Mesenteric fat pad (tissue), 1 donor: ENCODE results near the gene ST8SIA1. TPM values are rescaled to one million over a fixed set of nuclear protein-coding genes. Genes with fewer than 3 reads are reported as not detected.

Experiments
- DNase-seq: peaks from one replicate; pipeline ENCODE4 v3.0.0-alpha.2; 2020; ENCODE audit warnings: low spot score
- total RNA-seq: library from RNA; stranded (reverse); fragmentation: NEBNext Ultra II Directional; extraction: Animal tissue kit (Norgen Biotek cat#: 25700); gene quantifications from one replicate; pipeline ENCODE4 v1.2.1, GENCODE V29; 2021
- donor health status: DM: yes; HTN: yes; CAD: no.

ST8SIA1 gene
- total RNA-seq, 1 donor from 2014 or later = 1.6 TPM

DNA sequence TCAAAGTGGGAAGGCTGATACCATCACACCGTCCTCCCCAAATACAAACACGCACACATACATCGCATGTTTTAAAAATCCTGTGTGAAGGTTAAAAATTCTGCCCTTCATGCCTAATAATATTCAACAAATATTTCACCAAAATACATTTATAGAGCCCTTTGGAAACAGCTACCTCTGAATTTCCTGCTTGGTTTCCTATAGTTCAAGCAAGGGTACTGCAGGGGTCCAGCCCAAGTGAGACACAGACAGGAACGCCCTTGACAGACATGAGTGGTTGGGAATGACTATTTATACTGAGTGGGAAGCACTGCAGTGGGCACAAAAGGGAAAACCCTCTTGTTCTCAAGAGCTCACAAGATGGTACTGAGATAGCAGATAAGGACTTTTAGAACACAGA, 51.0 kb downstream of the ST8SIA1 start:
- DNase-seq = no peak

DNA sequence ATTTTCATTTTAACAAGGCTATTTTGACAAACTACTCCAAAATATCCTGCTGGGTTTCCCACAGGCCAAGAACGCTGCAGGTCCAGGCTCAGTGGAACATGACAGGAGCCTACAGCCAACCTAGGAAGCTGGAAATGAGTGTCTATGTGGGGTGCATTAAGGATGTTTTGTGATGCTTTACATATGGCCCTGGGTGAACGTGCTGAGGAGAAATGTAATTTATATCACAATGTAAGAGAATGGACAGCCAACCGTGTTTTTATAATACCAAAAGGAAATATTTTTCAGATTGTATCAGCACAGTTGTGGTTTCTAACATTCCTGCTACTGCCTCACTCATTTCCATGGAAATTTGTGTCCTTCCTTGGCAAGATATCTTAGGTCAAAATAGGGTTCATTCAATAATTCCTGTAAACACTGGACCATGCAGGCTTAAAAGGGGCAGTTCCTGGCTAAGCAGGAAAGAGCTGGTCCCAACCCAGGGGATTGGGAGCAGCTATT, 51.5 kb downstream of the ST8SIA1 start:
- no peak for DNase-seq

DNA sequence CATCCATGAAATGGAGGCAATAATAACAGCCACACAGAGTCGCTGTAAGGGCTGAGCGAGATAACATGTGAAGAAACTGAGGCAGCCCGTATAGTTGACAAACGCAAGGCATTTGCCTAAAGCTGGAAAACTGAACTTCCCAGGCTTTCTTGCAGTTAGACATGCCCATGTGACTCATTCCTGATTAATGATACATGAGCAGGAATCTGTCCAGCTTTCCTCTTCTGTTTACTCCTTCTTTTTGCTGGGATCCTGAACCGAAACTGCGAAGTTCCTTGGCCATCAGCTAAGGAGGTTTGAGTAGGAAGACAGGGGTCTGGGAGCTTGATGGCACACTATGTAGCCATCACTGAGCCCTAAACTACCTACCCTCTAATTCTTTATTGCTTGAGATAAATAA, 52.2 kb downstream of the ST8SIA1 start:
- no peak for DNase-seq

DNA sequence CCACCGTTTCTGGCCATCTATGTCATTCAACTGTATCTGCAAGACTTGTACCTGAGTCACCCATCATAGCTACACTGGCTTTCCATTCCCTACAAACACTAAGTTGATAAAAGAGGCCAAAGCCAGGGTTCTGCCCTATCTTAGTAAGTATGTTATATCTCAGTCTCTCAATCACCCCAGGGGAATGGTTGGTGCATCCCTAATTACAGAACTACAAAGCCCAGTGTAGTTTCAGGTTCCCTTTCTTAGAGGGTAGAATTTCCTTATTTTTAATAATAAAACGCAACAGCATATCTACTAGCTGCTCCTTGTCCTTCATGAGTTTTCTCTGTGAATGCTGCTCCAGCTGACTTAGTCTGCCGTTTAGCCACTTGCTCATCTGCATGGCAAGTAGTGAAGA, 57.6 kb downstream of the ST8SIA1 start:
- no peak for DNase-seq

DNA sequence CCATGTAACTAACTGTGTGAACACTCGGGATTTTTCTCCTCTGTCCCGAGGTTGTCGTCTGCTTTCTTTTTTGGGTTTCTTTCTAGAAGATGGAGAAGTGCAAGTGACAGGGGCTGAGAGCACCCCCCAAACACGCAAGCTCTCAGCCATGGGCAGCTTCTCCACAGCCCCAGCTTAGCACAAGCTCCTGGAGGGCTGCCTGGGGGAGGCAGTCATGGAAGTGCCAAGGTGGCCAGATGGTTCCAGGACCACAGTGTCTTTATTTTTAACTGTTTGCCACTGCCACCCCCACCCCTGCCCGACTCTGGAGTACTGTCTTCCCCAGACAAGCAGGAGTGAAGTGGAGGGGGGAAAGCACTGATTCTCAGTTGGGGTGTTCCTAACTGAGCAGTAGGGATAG, 58.2 kb downstream of the ST8SIA1 start:
- no peak for DNase-seq

DNA sequence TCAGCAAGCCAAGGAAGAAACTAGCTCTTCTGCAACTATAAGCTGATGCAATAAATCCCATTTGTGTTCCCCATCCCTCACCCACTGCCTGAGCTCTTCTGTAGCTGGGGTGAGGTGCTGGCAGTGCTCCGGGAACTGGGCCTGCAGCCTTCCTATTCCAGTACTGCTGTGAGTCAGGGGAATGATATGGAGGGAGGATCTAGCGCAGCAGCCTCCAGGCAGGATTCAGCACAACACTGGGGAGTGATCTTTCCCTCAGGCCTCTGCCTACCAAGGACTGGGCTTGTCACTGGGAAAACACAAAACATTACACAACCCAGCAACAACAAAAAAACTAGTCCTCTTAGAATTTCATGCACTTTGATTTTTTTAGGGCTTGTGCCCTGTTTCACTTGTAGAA, 58.7 kb downstream of the ST8SIA1 start:
- no peak for DNase-seq

DNA sequence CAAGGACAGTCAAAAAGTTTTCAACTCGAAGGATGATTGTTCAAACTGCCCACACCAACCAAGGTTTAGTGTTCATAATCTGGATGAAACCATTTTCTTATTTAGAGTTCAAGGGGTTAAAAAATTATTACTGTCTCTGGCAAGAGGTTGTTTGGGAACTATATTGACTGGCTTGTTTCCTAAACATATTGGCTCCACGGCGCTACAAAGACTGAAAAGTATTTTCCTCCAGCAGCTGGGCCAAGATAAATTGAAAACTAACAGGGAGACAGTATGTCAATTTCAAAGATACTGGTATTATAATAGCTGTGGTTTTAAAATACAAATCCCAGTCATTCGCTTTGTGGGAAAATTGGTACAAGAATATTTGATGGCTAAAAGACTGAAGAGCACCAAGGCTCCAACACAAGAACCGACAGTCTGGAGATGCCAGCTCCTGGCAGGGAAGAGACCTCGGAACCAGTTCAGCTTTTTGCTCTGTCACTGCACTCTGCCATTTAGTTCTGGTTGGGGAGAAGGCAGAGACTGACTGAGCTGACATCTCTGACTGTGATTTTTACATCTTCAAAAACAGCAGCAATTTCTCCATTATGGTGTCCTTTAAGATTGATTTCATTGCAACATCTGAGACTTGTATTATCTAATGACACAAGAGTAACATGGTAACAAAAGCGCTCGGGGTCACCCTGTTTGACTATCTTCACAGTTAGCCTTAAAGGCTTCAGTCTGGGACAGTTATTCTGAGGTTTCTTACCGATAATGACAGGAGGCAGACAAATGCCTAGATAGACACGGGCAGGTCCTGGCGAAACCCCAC, 62.0 kb downstream of the ST8SIA1 start:
- DNase-seq = no peak

DNA sequence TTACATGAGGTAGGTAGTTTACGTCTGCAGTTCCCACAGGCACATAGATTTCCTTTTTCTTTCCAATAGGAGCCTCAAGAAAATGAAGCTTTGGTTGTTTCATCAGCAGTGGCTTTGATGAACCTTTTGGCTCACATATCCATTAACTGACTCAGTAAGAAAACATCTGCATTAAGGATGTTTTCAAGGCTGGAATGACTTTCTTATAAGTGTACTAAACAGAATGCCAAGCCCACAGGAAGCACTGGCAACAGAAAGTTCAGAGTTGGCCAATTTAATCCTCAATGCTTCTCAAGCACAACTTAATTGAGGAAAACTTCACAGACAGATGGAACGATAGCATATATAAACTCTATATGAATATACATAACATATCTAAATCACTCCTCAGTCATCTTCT, 63.5 kb downstream of the ST8SIA1 start:
- DNase-seq = no peak

DNA sequence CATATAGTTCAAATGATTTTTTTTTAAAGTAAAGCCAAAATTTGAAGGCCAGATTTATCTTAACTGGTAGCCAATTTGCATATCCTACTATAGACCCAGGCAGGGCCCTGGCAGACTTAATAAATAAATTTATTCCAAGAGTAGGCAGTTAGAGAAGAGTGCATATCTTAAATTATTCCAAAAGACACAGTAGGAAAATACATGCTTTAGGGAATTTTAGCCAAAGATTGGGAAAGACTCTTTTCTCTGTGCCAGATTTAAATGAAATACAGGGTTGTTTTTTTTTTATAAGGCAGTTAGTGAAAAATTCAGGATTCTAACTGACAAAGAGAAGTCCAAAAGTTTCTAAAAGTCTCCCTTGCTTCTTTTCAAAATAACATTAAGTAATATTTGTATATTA, 65.5 kb downstream of the ST8SIA1 start:
- DNase-seq = no peak

DNA sequence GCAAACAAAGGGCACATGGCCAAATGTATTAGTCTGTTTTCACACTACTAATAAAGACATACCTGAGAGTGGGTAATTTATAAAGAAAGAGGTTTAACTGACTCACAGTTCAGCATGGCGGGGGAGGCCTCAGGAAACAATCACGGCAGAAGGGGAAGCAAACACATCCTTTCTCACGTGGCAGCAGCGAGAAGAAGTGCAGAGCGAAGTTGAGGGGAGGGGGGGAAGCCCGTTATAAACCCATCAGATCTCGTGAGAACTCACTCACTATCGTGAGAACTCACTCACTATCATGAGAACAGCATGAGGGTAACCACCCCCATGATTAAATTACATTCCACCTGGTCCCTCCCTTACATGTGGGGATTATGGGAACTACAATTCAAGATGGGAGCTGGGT, 66.1 kb downstream of the ST8SIA1 start:
- DNase-seq = no peak

DNA sequence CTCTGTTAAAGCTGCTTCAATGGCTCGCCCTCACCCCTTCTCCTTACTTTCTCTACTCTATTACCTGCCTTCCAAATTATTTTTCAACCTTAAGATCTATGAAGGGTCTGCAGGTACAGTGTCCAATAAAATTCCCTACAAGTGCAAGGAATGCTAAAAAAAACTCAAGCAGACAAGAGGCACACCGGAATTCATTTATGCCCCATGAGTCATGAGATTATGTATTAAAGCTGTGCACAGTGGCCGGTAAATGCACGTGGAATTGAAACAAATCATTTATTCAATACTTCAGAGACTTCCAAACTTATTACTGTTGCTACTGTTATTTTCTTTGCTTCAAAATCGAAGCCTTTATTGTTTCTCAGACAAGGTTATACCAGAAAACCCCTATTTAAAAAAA, 68.4 kb downstream of the ST8SIA1 start:
- DNase-seq = no peak

DNA sequence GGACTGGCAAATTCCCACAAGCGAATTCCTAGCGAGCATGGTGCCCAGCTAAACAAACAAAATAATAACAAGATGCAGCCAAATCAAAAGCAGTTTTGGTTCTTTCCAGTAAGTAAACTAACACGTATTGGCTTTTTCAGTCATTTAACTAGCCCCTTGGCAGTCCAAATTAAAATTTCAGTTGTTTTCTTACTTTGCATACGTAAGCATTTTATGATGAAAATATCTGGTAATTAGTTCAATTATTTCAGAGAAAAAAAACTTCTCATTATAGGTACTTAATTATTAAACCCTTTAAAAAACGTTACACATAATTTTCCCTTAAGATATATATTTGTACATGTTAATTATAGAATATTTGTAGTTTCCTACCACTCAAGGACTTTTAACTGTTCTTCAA, 70.1 kb downstream of the ST8SIA1 start:
- DNase-seq = no peak

DNA sequence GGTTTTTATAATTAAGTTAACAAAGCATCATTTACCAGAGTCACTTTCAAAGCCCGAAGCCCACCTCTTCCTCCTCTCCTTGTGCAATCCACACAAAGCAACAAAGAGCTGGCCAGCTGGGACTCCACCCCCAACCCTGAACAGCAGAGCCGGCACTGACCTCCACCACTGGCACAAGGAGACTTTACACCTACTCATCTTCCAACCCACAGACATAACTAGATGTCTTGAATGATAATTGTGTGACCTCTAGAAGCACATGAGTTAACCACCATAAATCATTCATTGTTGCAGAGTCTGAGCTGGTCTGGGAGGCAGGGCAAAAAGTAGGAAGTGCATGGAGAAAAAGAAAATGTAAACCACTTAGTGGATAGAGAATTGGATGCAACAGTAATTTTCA, 72.2 kb downstream of the ST8SIA1 start:
- DNase-seq = no peak

DNA sequence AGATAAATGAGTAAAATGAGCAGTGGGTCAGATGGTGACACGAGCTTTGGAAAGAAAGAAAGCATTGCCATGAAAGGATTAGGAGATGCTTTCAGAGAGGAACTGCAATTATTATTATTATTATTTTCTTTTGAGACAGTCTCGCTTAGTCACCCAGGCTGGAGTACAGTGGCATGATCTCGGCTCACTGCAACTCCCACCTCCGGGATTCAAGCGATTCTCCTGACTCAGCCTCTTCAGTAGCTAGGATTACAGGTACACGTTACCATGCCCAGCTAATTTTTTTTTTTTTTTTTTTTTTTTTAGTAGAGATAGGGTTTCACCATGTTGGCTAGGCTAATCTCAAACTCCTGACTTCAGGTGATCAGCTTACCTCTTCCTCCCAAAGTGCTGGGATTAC, 77.4 kb downstream of the ST8SIA1 start:
- no peak for DNase-seq

DNA sequence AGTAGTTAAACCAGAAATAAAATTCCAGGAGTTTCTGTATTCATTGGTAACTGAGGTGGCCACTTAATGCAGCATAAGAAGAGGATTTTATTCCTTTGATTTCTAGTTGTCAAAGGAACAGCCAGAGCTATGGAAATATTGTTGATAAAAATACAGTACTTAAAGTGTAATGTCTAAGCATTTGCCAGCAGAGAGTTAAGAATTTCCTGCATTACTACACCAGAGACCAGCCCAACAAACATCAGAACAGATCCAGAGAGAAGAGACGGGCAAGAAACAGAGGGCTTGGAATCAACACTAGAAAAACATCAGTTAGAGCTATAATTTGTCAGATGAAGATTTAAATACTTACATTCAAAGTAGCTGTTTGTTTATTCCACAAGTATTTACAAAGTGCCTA, 77.9 kb downstream of the ST8SIA1 start:
- no peak for DNase-seq

DNA sequence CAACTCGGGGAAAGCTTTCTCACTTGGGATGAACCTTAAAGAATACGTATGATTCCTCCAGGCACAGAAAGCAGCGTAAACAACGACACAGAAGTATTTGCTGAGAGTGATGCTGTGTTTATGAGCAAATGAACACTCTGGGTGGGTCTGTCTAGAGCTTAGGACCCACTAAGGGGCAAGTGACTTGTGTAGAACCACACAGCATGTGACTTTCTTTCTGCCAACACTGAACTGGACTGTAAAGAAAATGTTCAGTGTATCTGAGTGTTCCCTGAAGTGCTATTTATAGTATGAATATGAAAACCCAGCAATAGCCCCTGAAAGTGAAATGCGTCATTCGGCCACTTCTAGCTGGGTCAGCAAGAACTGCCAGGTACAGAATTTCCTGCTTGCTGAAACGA, 78.5 kb downstream of the ST8SIA1 start:
- DNase-seq = no peak

DNA sequence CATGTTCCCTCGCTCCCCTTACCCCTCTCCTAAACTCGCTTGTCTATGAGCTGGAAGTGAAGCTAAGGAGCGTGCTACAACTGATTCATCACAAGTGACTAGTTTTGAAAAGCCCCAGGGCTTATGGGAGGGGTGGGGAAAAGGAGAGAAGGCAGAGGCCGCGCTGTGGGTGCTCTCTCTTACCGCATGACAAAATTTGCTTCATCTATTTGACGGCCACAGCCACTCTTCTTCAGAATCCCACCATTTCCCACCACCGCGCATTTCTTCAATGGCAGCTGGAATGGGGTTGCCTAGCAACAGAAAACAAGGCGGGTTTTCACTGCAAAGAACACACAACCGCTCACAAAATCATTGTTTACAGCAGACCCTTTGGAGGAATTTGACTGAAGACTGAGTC, 79.4 kb downstream of the ST8SIA1 start:
- DNase-seq = no peak

DNA sequence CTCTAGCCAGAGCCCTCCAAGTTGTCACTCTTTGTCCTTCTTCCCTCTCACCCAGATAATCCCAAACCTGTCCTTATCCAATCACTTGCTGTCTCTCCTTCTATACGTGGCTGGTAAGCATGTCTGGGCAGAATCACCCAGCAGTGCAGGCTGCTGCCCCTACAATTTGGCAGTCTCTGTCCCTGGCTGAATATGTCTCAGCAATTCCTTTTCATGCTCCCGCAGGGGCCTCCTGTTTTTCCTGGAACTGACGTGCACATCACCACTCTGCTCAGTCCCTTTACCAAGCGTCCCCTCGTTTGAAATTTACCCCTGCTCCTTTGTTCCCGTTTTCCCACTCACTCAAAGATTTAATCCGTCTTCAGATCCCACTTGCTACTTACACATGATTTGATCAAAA, 80.0 kb downstream of the ST8SIA1 start:
- DNase-seq = no peak

DNA sequence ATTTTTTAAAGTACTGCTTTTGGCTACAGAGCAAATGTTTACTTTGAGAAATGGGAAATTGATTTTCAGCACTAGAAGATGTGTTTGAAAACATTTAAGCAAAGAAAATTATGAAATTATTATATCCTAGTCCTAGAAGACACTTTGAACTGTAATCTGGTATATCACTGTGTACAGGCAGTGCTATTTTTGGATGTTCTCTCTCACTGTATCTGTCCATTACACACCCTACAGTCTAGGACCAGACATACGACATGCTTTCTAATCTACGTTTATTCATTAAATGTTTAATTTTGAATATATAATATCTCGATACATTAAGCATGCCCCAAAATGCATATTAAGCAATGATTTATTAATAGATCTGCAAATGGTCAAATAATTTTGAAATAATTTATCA, 82.5 kb downstream of the ST8SIA1 start:
- DNase-seq = no peak

DNA sequence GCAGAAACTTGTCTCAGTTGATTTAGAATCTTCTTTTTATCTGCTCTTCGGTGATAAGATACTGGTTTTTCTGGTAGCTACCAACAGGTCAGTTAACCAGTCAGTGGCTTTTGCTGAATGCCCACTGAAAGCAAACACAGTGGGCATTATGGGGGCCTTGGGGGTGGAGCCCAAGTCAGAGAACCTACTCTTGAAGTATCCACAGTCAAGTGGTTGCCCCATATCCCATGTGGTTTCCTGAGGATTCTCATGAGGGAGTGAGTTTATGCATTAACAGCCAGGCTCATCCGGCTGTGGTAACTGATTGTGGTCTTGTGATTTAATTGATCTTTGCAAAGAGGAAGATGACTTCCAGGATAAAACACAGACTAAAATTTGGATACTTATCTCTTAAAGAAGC, 83.7 kb downstream of the ST8SIA1 start:
- DNase-seq = no peak

DNA sequence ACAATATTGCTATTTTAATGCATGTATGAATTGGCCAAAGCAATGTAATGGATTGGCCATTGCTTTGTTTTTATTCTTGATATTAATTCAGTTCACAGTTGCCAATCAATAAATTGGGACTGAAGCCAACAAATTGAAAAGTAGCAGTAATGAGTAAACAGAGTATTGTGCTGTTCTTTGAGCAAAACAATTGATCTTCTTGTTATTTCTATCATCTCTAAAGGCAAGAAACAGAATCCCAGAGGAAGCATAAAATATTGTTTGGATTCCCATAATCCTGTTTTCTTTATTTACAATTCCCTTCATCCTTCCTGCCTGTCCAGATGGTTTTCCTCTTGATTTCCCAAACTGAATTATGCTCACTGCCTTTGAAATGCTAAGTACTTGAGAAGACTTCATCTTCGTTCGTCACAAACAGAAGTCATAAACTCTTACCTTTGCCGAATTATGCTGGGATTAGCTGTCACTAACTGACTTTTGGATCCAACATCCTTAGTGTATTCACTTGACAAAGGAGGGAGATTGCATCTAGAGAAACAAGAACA, 85.9 kb downstream of the ST8SIA1 start:
- DNase-seq = no peak

DNA sequence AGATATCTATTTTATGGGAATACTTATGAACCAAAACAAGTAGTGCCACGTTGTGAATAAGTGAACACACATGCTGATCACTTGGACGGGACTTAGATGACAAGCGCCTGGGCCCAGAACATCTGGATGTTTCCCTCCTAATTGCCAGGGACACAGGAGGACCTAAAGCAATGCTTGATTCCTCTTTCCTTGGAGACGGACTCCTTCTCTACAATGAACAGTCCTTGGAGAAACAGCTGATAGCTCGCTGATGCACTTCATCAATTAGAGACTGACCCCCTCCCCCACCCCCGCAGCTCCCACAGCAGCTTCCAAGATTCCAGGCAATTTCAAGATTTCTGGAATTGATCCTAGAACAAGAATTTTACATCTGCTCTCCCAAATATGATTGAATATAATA, 86.4 kb downstream of the ST8SIA1 start:
- DNase-seq = no peak

DNA sequence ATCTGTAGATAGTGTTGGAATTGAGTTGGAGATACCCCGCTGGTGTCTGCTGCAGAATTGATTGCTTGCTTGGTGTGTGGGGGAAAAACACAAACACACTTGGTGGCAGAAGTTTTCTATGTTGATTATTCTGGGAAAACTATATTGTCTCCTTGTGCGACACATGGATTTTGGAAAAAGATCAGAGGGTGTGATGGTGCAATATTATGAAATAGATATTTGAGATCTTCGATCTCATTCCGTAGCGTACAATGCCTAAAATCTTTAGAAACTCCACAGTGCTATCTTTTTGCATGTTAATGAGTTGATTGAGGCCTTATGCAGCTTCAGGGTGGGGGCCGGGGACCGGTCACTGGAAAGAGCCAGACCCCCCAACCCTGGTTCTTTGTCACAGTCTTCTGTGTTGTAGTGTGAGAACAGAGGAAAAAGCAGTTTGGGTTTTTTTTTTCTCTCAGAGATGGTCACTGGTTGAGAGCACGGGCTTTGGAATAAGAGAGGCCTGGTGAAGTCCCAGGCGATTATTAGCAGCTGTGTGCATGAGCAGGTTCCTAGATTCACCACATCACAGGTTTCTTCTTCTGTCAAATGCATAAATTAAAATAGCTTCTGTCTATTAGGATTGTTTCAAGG, 88.2 kb downstream of the ST8SIA1 start:
- DNase-seq = no peak
